Testis (tissue), 2 donors: Measurements from ENCODE around the gene SLC25A26.

Source experiments
- CTCF ChIP-seq, 3 experiments: fragments of 450-650 bp in 2 of 3; fragments of 200-600 bp in 1 of 3; sonication (generic) in 1 of 3; IDR thresholded peaks; one replicate each; pipeline ENCODE4 v1.5.1; 2016 to 2019; ENCODE audit warnings: antibody characterized with exemption in 3 of 3, mild to moderate bottlenecking in 2 of 3, moderate library complexity in 1 of 3
- POLR2A ChIP-seq: fragments of 450-650 bp; IDR thresholded peaks from one replicate; pipeline ENCODE4 v1.6.1; 2017; ENCODE audit warnings: antibody characterized with exemption, mild to moderate bottlenecking, moderate library complexity

- TF ChIP-seq POLR2A: no peak
- no peak for TF ChIP-seq CTCF (IDR thresholded peaks at IDR 0.05)
Observed at GRCh38 chr3:66404197-66404596, 183.4 kb downstream of the SLC25A26 start.
